D341Med (cell line): ENCODE results near the gene SLC4A1.
"Not testable (repeated sequence)": the region's sequence is repeated elsewhere in the genome, so short reads cannot be mapped to it uniquely, and the experiment has no call there.

Experiments
- DNase-seq: peaks from one replicate; pipeline ENCODE4 v3.0.0; 2012; ENCODE audit warnings: low spot score

The SLC4A1 gene

DNA sequence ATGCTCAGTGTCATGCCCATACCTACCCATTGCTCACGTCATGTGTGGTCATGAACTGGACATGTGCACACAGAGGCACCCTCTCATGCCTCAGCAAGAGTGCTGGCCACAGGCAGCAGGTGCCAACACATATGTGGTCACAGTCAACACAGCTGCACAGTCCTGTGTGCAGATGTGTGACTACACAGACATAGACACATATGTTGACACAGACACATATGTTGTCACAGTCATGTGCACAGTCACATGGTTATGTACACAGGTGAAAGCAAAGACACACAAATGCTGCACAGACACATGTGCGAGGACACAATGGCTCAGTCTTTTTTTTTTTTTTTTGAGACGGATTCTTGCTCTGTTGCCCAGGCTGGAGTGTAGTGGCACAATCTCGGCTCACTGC lies 11.3 kb downstream of the SLC4A1 start:
- DNase-seq: no peak

DNA sequence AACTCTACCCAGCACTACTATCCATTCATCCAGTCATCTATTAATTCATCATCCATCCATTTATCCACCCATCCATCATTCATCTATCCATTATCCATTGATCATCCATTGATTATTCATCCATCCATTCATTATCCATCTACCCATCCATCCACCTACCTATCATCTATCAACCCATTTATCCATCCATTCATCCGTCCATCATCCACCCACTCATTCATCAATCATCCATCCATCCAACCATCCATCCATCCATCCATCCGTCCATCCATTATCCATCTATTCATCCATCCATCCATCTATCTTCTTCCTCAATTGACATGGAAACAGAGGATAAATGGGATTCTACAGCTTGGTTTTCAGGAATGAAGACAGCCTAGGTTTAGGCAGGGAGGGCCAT lies 12.0 kb downstream of the SLC4A1 start:
- DNase-seq: no peak

DNA sequence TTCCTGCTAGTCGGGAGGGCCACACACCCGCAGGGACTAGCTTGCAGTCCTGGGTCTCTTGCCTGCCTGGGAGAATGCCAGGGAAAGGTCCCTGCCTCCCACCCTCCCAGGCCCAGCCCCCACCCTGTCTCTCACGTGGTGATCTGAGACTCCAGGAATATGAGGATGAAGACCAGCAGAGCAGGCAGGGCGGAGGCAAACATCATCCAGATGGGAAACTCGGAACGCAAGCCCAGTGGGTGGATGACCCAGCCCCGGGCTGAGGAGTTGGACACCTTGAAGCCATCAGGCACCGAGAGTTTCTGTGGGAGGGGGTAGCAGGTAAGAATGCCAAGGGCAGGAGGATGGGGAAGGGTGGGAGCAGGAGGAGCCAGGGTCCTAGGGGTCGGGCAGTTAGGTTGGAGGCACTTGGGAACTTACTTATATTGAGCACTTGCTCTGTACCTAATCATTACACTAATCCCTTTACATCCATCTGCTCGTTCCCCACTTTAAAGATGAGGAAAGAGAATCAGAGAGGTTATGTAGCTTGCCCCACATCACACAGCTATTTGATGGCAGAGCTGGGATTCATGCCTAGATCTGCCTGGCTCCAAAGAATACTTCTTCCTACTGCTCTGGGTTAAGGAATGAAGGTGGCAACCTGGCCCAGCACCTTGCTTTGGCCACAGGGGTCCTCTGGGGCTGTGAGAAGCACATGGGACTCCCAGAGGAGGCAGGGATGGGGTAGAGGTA lies 13.4 kb downstream of the SLC4A1 start:
- DNase-seq: no peak

DNA sequence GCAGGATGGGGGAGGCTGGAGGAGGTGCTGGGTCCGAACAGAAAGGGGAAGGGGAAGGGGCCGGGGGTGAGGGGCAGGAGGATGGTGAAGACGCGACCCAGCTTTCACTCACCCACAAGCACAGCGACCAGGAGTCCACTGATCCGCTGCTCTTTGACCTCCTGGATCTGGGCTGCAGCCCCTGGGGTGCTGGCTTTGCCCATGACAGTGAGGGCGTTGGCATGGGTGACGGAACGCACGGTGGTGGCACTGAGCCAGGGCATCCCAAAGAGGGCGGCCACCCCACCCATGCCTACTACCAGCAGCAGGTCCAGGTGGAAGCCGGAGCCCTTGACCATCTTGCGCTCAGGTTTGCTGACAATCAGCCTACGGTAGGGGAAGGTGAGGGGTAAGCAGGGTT lies 14.9 kb downstream of the SLC4A1 start:
- DNase-seq: no peak

DNA sequence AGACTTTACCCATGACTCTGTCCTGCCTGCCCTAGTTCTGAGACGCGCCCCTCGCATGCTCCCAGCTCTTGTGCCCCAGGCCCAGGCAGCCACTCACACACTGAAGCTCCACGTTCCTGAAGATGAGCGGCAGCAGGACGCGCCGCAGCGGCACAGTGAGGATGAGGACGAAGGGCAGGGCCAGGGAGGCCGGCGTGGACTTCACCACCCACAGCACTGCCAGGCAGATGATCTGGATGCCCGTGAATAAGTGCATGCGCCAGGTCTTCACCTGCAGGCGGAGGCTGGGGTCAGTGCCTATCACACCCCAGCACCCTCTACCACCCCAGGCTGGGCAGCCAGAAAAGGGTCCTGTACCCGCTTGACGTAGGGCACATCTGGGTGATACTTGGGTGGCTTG lies 16.9 kb downstream of the SLC4A1 start:
- no peak for DNase-seq

DNA sequence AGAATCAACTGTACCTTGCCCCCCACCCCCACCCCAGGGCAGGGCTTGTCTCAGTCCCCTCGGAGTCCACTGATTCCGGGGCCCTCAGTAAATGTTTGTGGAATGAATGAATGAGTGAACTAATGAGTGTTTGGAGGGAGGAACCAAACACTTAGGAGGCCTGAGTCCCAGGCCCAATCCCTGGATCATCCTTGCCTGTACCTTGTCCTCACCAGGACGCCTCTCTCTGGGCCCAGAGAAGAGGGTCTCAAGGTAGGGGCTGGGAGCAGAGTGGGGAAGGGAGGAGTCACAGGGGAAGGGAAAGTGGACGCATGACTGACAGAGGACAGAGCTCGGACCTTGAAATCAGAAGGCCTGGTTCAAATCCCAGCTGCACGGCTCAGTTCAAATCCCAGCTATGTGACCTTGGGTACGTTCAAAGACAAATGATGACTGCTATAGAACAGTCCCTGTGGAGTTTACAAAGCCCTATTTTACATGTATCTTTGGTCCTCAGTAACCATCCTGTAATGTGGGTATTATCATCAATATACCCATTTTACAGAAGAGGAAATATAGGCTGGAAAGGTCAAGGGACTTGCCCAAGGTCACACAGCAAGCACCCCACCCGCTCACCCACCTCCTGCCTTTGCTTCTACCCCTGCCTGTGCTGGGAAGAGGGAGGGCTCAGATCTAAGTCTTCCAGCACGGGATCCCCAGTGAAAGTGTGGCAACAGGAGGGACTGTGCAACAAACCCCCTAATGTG lies 18.3 kb downstream of the SLC4A1 start:
- DNase-seq: no peak

DNA sequence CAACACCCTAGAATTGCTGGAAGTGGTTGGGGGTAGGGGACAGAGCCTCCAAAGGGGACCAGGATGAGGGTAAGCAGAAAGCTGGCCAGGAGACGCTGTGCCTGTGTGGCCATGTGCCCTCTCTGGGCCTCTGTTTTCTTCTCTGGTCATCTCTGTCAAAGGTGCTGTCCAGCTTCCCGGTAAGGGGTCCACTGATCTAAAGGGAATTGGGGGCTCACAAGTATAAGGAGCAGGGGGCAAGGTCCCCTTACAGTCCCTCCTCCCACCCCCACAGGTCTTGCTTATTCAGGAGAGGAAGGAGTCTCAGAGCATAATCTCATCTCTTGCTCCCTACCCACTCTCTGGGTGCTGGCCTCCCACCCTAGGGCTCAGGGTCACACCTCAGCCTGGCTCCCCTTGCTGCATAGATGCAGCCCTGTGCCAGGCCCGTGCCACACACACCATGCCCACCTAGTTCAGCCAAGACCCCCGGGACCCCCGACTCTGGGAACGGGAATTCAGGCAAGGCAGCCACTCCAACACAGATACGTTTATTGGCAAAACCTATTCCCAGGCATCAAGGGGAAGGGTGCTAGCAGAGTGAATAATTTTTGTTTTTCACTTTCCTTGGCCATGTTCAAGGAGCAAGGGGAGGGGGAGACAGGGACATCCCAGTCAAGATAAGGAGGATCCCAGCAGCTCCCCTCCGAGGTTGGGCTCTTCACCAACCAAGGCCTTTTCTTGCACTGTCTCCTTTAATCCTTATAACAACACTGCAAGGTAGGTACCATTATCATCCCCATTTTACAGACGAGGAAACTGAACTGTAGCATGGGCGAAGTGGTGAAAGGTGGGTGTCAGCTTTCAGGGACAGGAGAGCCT lies 19.8 kb downstream of the SLC4A1 start:
- DNase-seq: no peak

DNA sequence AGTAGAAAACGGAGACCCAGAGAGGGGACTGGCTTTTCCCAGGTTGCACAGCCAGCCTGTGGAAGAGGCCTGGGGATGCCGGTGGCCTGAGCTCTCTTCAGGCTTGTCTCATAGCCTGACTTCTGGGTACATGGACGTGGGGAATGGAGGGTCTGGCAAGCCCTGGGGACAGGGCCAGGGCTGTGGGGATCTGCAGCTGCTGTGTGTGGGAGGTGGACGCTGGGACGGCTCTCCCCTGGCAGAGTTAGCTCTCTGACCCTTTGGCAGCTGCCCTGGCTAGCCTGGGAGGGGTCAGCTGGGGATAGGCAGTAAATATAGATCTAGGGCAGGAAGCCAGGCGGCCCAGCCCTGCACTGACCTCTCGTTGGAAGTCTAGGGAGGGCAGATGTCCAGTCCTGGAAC lies 20.5 kb downstream of the SLC4A1 start:
- no peak for DNase-seq

DNA sequence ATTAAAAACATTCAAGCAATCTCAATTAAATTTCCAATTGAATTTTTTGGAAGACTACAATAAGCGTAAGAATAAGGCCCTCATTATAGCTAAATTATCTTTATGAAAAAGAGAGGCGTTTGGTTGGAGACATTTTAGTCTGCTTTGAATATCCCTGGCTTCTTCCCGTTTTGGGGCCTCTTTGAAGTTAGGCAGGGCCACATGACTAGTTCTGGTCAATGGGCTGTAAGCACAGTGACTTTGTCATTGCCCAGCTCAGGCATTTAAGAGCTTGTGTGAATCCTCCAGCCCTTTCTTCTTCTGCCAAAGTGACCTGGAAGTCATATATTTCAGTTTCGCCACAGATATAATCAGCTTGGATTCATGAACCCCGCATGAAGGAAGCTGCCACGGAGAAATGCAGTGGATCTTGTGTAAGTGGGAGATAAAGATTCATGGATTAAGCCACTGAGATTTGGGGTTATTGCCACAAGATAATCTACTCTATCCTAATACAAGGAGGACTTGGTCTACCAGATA lies 26.8 kb downstream of the SLC4A1 start:
- no peak for DNase-seq

DNA sequence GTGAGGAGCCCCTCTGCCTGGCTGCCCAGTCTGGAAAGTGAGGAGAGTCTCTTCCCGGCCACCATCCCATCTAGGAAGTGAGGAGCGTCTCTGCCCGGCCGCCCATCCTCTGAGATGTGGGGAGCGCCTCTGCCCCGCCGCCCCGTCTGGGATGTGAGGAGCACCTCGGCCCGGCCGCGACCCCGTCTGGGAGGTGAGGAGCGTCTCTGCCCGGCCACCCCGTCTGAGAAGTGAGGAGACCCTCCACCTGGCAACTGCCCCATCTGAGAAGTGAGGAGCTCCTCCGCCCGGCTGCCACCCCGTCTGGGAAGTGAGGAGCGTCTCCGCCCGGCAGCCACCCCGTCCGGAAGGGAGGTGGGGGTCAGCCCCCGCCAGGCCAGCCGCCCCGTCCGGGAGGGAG lies 30.0 kb downstream of the SLC4A1 start:
- DNase-seq: not testable (repeated sequence)

DNA sequence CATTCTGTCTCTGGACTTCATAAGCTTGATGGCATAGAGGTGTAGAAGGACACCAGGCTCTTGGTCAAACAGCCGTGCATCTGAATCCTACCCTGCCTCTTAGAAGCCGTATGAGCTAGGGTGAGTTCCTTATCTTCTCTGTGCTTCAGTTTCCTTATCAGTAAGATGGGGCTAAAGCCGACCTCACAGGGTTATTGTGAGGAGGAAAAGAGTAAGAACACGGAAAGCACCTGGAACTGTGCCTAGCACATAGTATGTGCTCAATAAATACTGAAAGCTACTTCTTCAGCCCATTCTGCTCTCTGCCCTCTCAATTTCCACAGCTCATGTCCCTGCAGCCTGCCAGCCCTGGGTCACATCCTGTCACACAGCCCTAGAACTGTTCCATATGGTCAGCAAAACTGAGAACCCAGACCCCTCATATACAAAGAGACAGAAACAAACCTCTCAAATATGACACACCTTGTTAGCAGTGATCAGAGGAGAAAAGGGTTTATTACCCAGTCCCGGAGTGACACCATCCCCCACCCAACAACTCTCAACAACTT lies 31.4 kb downstream of the SLC4A1 start:
- DNase-seq: no peak

DNA sequence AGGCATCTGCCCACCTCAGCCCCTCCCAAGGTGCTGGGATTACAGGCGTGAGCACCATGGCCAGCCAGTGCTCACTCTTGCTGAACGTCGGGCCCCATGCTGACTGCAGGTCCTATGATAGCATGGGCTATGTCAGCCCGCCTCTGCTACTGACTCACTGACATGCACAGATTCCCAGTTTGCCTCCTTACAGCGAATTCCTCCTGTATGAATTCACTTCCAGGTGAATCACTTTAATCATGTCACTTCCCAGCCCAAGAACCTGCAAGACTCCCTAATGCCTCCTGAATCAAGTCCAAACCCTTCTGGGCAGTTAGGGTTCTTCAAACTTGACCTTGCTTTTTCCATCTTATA lies 32.4 kb downstream of the SLC4A1 start:
- DNase-seq: no peak

DNA sequence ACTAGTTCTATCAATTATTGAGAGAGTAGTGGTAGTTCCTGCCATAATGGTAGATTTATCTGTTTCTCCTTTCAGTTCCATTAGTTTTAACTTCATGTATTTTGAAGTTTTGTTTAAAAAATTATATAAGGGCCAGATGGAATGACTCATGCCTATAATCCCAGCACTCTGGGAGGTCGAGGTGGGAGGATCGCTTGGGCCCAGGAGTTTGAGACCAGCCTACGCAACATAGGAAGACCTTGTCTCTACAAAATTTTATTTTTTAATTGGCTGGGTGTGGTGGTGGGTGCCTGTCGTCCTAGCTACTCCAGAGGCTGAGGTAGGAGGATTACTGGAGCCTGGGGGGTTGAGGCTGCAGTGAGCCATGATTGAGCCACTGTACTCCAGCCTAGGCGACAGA lies 34.4 kb downstream of the SLC4A1 start:
- DNase-seq: no peak

DNA sequence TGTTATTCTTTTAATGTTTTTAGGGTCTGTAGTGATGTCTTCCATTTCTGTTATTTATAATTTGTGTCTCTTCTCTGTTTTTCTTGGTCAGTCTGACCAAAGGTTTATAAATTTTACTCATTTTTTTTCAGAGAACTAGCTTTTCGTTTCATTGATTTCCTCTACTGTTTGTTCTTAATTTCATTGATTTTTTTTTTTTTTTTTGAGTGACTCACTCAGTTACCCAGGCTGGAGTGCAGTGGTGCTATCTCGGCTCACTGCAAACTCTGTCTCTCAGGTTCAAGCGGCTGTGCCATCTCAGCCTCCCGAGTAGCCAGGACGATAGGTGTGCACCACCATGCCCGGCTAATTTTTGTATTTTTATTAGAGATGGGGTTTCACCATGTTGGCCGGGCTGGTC lies 35.9 kb downstream of the SLC4A1 start:
- DNase-seq: no peak

DNA sequence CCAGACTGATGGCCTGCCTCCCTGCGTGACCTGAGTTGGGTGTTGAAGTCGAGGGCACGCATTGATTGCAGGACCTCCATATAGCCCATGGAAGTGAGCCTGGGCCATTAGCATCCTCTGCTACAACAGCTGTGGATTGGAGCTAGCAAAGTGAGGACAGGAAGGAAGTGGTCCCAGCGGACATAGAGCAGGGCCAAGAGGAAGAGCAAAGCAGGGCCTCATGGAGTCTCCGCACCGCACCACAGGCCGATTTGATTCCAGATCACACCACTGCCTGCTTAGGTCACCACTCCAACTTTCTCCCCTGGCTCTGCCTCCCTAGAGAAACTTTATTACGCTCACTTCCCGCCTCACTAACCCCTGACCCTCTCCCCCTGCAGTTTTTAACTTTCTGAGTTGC lies 37.8 kb downstream of the SLC4A1 start:
- no peak for DNase-seq

DNA sequence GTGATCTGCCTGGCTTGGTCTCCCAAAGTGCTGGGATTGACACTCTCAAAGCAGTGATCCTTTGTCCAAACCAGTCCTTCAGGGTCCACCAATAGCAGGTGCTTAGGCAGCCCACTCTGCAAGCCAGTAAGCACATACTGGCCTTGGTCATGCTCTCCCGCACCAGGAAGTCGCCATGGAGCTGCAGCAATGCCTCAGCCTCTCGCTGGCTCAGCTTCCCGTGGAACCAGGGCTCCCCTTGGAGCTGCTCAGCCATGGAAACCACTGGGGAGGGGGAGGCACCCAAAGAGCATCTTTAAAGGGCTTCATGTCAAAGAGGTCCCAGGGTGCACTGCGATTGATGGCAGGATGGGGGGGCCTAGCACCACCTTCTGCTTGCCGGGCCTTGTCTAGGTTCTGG lies 38.8 kb downstream of the SLC4A1 start:
- no peak for DNase-seq

DNA sequence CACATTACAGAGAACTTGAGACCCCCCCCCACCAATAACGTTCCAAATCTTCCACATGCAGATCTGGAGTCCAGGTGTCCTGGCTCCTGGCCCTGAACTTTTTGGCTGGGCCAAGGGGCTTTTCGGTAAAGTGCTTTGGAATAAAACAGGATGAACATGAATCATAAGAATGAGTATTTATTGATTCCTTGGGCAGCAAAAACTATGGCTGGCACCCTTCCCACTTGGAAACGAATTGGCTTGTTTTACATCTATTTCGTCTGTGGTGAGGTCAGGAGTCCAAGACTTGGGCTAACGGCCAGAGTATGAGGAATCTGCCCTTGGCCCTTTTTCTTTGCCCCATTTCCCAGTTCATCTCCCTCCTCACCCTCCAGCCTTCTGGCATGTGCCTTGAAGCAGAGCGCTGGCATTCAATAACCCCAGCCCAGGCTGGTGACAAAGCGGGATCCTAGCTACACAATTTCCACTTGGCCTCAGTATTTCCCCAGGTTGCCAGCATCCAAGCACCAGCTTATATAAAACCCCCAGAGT lies 44.3 kb downstream of the SLC4A1 start:
- DNase-seq: no peak

DNA sequence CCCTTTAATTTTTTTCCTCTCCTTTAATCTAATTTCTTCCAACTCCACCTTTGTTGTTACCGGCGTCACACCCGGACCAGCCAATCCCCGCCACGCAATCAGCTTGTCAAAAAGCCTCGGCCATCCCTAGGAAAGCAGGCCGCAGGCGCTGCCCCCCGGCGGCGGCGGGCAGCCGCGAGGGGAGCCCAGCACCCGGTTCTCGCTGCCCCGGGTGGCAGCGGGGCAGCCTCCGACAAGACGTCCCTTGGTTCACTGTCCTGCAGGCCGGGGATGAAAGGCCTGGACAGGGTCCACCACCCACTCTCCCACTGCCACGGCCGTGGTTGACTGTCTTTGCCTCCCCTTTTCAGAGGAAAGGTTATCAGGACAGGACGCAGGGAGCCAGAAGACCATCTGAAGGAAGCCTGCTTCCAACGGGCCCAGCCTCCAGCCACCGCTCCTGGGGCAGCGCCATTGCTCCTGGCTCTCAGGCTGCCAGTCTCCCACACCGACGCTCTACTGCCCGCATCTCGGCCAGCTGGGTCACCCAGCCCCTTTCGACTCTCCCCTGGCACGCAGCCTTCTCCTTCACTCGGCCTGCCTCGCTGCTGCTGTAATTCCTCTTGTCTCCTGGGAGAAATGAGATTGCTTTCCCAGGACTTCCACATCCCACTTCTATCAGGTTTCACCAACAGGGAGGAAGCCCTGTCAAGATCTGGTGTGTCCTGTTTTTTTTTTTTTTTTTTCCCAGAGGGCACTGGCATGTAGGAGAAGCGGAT lies 45.6 kb downstream of the SLC4A1 start:
- peak; percentile 94 for DNase-seq

DNA sequence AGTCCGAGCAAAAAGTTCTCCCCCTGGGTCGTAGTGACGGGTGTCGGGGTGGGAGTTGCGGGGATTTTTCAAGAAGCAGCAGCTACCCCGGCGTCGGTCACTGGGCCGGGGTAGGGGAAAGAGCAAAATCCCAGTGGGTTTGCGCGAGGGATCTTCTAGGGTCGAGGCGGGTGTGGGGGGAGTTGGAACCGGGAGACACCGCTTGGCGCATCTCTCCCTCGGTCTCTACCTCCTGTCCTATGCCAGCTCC lies 46.1 kb downstream of the SLC4A1 start:
- DNase-seq: no peak

DNA sequence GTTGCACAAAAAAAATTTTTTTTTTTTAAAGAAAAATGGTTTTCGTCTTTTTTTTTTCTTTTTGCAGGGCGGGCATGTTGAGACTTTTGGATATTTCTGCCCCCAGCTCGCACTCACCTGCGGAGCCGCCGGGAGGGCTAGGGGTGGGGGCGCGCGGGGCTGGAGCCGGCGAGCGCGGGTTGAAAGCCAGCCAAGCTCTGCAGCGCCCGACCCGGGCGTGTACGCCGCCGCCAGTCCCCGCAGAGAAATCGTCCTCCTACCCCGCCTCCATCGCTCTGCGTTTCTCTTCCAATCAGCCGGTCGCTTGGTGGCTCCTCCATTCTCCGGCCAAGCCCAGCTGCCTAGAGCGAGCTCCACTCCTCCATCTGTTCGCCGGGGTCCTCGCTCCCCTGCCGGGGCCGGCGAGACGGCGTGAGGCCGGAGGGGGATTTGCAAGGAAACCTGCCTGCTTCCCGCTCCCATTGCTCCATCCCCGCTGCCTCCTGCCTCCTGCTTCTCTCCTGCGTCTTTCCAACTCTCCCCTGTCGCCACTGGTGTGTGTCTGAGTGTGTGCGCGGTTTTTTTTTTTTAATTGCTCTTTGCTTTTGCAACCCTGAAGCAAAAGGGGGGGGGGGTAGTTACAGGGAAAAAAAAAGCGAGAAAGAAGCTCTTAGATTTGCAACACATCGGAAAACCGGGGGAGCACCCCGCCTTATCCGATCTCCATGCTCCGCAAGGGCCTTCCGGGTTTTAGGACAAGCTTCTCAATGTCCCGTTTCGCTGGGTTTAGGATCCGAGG lies 46.7 kb downstream of the SLC4A1 start:
- peak; percentile 85 for DNase-seq
